ENCODE data around the gene UBTD2. TPM values are rescaled to one million over a fixed set of nuclear protein-coding genes. Genes with fewer than 3 reads are reported as not detected.

UBTD2 gene
- total RNA-seq, 1 experiment from 2014 or later, result 22.7 TPM

DNA sequence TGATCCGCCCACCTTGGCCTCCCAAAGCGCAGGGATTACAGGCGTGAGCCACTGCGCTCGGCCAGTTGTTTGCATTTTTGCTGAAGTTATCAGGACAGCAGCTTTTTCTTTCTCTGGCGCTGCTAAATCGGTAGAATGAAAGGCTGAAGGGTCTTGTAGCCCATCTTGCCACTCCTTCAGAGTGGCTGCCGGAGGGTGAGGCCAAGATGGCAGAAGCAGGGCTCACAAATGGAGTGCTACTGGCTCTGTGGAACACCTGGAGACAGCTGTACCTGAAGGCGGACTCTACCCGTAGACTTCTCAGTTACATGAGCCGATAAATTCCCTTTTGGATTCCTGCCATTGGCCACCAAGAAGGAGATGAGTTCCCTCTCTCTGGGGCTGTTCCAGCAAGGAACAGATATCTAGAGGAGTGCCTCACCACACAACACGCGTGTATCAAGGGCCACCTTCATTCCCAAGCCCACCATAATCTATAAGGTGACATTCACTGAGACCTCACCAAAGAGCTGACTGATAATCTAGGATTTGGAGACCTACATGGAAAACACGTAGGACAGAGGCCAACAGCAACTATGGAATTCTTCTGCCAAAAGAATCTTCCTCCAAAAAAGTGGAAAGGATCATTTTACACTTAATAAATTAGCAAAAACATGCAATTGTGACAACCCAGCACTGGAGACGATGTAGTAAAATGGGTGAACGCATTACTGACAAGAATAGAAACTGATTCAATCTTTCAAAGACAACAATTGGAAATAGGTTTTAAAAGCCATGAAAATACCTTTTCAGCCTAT is 117.3 kb downstream of the UBTD2 start:
- no peaks in the 10 kb centered on the region for H3K27me3 Mint-ChIP-seq (ENCODE audit: low read depth)
- H3K27ac Mint-ChIP-seq, result no peak overlapping the region
- ChIA-PET CTCF (interaction anchor here (1.4 kb wide), 1 partner anchor 13 kb away, joined by 3 read pairs; no protein-coding TSS in a partner anchor), POLR2A (no interaction called here)
- TF ChIP-seq, protein P1, sequence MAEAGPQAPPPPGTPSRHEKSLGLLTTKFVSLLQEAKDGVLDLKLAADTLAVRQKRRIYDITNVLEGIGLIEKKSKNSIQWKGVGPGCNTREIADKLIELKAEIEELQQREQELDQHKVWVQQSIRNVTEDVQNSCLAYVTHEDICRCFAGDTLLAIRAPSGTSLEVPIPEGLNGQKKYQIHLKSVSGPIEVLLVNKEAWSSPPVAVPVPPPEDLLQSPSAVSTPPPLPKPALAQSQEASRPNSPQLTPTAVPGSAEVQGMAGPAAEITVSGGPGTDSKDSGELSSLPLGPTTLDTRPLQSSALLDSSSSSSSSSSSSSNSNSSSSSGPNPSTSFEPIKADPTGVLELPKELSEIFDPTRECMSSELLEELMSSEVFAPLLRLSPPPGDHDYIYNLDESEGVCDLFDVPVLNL (CRISPR knock-in tag; IDR thresholded peaks at IDR 0.05; ENCODE audit: borderline replicate concordance, low read depth), result no peak
- TF ChIP-seq RORB (CRISPR knock-in tag; IDR thresholded peaks at IDR 0.05) (no peak), NFE2L1 (CRISPR knock-in tag; IDR thresholded peaks at IDR 0.05) (no peak), RELA (CRISPR knock-in tag; IDR thresholded peaks at IDR 0.05; ENCODE audit: borderline replicate concordance) (no peak), CBFB (CRISPR knock-in tag; IDR thresholded peaks at IDR 0.05; ENCODE audit: low read depth) (no peak), NR1H2 (CRISPR knock-in tag; IDR thresholded peaks at IDR 0.05) (no peak), NFATC4 (CRISPR knock-in tag; IDR thresholded peaks at IDR 0.05) (no peak), AFF4 (CRISPR knock-in tag; IDR thresholded peaks at IDR 0.05; ENCODE audit: borderline replicate concordance) (no peak), JAZF1 (CRISPR knock-in tag; IDR thresholded peaks at IDR 0.05) (no peak), ZNF232 (CRISPR knock-in tag; IDR thresholded peaks at IDR 0.05) (no peak), ZNF281 (CRISPR knock-in tag; IDR thresholded peaks at IDR 0.05) (no peak)
- no peaks in the 10 kb centered on the region for H3K4me1 Mint-ChIP-seq
- DNase-seq (ENCODE audit: low spot score), result no peak
- no peaks in the 10 kb centered on the region; the same call in 1 of the 2 replicates for H3K36me3 Mint-ChIP-seq
- ATAC-seq, result no peak
- no peak overlapping the region for H3K4me3 Mint-ChIP-seq
- H3K9me3 Mint-ChIP-seq, result no peaks in the 10 kb centered on the region

DNA sequence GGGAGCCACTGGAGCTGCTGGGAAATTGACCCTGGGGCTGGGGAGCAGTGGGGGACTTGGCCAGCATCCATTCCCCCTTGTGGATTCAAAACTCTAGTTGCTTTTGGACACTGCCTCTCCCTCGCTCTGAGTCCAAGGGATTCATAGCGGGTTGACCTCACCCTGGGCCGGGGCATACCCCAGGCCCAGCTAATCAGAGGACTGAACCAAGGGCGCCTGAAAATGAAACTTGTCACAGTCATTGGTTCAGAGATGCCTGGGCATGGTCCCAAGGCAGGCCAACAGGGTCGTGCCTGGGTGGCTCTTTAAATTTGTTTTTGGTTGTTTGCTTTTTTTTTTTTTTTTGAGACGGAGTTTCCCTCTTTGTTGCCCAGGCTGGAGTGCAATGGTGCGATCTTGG is 118.1 kb downstream of the UBTD2 start:
- H3K27ac Mint-ChIP-seq, result no peak overlapping the region
- ChIA-PET CTCF (interaction anchor here (0.6 to 1.4 kb wide), 3 partner anchors 13 to 296 kb away, joined by 3 to 5 read pairs (median 3); no protein-coding TSS in a partner anchor), POLR2A (no interaction called here)
- no peaks in the 10 kb centered on the region for H3K27me3 Mint-ChIP-seq (ENCODE audit: low read depth)
- no peak overlapping the region for H3K4me3 Mint-ChIP-seq
- no peaks in the 10 kb centered on the region; the same call in 1 of the 2 replicates for H3K36me3 Mint-ChIP-seq
- H3K9me3 Mint-ChIP-seq, result no peaks in the 10 kb centered on the region
- ATAC-seq (no peak), DNase-seq (ENCODE audit: low spot score) (no peak)
- no peaks in the 10 kb centered on the region for H3K4me1 Mint-ChIP-seq
- TF ChIP-seq EMX1 (CRISPR knock-in tag; IDR thresholded peaks at IDR 0.05) (no peak), CBFB (CRISPR knock-in tag; IDR thresholded peaks at IDR 0.05; ENCODE audit: low read depth) (no peak), SOX15 (CRISPR knock-in tag; IDR thresholded peaks at IDR 0.05) (no peak), NR3C1 (CRISPR knock-in tag; conservative IDR thresholded peaks at IDR 0.05; ENCODE audit: low read depth) (no peak), AFF4 (CRISPR knock-in tag; IDR thresholded peaks at IDR 0.05; ENCODE audit: borderline replicate concordance) (no peak)
- TF ChIP-seq, protein P2, sequence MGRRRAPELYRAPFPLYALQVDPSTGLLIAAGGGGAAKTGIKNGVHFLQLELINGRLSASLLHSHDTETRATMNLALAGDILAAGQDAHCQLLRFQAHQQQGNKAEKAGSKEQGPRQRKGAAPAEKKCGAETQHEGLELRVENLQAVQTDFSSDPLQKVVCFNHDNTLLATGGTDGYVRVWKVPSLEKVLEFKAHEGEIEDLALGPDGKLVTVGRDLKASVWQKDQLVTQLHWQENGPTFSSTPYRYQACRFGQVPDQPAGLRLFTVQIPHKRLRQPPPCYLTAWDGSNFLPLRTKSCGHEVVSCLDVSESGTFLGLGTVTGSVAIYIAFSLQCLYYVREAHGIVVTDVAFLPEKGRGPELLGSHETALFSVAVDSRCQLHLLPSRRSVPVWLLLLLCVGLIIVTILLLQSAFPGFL (CRISPR knock-in tag; IDR thresholded peaks at IDR 0.05; ENCODE audit: borderline replicate concordance), result no peak
- TF ChIP-seq, protein P3, sequence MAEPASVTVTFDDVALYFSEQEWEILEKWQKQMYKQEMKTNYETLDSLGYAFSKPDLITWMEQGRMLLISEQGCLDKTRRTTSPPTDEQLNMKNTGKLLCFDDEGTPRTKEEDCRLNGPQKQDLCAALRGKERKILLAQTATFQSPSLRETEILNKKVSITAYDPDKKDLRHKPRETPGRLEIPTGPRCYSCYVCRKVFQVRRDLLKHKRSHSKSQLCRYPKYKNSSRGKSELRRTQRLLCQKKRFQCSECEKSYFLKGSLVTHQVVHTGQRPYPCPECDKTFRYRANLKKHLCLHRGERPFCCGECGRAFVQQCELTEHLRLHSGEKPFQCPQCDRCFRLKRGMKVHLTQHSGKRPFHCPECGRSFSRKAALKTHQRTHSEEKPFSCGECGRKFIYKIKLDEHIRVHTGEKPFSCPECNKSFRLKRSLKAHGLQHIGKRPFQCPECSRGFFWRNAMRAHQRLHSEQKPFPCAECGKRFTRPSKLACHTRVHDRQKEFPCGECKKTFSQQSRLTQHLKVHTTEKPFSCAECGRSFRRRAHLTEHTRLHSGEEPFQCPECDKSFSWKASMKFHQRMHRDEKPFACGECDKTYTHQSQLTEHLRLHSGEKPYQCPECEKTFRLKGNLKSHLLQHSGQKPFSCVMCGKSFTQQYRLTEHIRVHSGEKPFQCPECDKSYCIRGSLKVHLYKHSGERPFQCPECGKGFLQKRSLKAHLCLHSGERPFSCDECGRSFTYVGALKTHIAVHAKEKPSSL (CRISPR knock-in tag; conservative IDR thresholded peaks at IDR 0.05), result no peak
- TF ChIP-seq, protein P4, sequence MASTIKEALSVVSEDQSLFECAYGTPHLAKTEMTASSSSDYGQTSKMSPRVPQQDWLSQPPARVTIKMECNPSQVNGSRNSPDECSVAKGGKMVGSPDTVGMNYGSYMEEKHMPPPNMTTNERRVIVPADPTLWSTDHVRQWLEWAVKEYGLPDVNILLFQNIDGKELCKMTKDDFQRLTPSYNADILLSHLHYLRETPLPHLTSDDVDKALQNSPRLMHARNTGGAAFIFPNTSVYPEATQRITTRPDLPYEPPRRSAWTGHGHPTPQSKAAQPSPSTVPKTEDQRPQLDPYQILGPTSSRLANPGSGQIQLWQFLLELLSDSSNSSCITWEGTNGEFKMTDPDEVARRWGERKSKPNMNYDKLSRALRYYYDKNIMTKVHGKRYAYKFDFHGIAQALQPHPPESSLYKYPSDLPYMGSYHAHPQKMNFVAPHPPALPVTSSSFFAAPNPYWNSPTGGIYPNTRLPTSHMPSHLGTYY (CRISPR knock-in tag; IDR thresholded peaks at IDR 0.05), result no peak

Data from WTC11 (cell line).